ENCODE data around the gene DEPDC5. TPM values are rescaled to one million over a fixed set of nuclear protein-coding genes. Genes with fewer than 3 reads are reported as not detected.

The DEPDC5 gene
- total and polyA plus RNA-seq, 2 of the 8 experiments (the other 6 are each of a cell fraction or from before 2014, with no cell fraction given): 18.3 to 26.5 TPM

DNA sequence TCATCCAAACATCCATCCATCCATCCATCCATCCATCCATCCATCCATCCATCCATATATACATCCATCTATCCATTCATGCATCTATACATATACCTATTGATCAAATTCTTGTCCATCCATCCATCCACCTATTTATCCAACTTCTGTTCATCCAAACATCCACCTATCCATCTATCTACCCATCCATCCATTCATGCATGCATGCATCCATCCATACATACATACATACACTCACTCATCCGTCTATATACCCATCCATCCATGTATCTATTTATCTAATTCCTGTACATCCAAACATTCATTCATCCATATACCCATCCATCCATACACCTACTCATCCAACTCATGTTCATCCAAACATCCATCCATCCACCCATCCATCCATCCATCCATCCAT is 171.2 kb downstream of the DEPDC5 start:
- H3K18ac ChIP-seq (ENCODE audit: extremely low read depth, low read length): no peak overlapping the region
- POLR2A ChIA-PET (ENCODE audit: partially characterized antibody): no interaction called here
- H4K5ac ChIP-seq (ENCODE audit: insufficient read length, low read depth, low read length): no peak overlapping the region
- H3K79me2 ChIP-seq (ENCODE audit: control insufficient read depth in 1 of 2, insufficient read depth in 2 of 2, low read length in 2 of 2): no peaks in the 10 kb centered on the region
- H3K4me2 ChIP-seq (ENCODE audit: insufficient read depth in 1 of 2, low read depth in 2 of 2, low read length in 2 of 2): no peak overlapping the region
- no peaks in the 10 kb centered on the region for H4K20me1 ChIP-seq (replicated peaks in 1 of 2; ENCODE audit: control insufficient read depth in 1 of 2, insufficient read depth in 2 of 2, low read length in 2 of 2)
- peaks cover 5% of the 10 kb centered on the region; the same call in 1 of the 2 replicates for H3K23me2 ChIP-seq (ENCODE audit: low read depth, low read length)
- H2BK20ac ChIP-seq (ENCODE audit: low read length): no peak overlapping the region
- peaks cover 0 to 2% (median 0%) of the 10 kb centered on the region in 4 experiments; a peak in 1 of 7 replicates for H3K4me1 ChIP-seq (replicated peaks in 1 of 4; ENCODE audit: control insufficient read depth in 3 of 4, insufficient read depth in 4 of 4, low read length in 3 of 4)
- no peak overlapping the region for H3K4ac ChIP-seq (replicated peaks; ENCODE audit: insufficient read length, low read depth, low read length)
- H2AFZ ChIP-seq (ENCODE audit: low read length): no peak overlapping the region
- H3K79me1 ChIP-seq (ENCODE audit: low read depth, low read length): no peaks in the 10 kb centered on the region
- H3K14ac ChIP-seq (ENCODE audit: insufficient read length): no peak overlapping the region
- H3K23ac ChIP-seq (ENCODE audit: insufficient read length): no peak overlapping the region
- no peak overlapping the region for H2BK12ac ChIP-seq (ENCODE audit: low read depth, low read length)
- no peak overlapping the region for H4K91ac ChIP-seq (replicated peaks; ENCODE audit: insufficient read length, low read length)
- H3K27me3 ChIP-seq (replicated peaks in 1 of 4; ENCODE audit: control insufficient read depth in 3 of 4, extremely low read depth in 1 of 4, insufficient read depth in 3 of 4, low read length in 3 of 4): no peaks in the 10 kb centered on the region
- WGBS, 2 experiments (ENCODE audit: extremely low coverage in 1 of 2, insufficient coverage in 1 of 2, insufficient read length in 1 of 2, insufficient replicate concordance in 2 of 2, low coverage in 1 of 2, low lambda C conversion rate in 2 of 2, missing lambda C conversion rate in 1 of 2): 74 to 100% methylated on average over 1 of the region's 1 CpG
- H2BK5ac ChIP-seq (ENCODE audit: low read depth, low read length): no peak overlapping the region
- no peak overlapping the region for H4K8ac ChIP-seq (ENCODE audit: extremely low read depth, insufficient read depth, low read length)
- no peak for DNase-seq (ENCODE audit: low read depth in 1 of 2, low spot score in 2 of 2)
- no peak overlapping the region for H3K9ac ChIP-seq (replicated peaks in 1 of 4; ENCODE audit: extremely low read depth in 1 of 4, low read depth in 3 of 4, low read length in 3 of 4)
- no peaks in the 10 kb centered on the region for H3K9me3 ChIP-seq (ENCODE audit: insufficient read depth in 2 of 2, low read depth in 1 of 2, low read length in 1 of 2)
- FAIRE-seq: no peak
- H3K27ac ChIP-seq (ENCODE audit: low read depth, low read length): no peak overlapping the region
- peak overlapping the region; percentile 32 for H3K56ac ChIP-seq (replicated peaks; ENCODE audit: insufficient read length, low read depth, low read length)
- no peak overlapping the region for H3K4me3 ChIP-seq (ENCODE audit: extremely low read depth in 1 of 4, insufficient read depth in 2 of 4, low read depth in 3 of 4, low read length in 4 of 4)
- CTCF ChIA-PET (ENCODE audit: partially characterized antibody): no interaction called here
- H2AK5ac ChIP-seq (ENCODE audit: low read depth, low read length): no peak overlapping the region
- H2BK15ac ChIP-seq (ENCODE audit: low read length): no peak overlapping the region
- H3K36me3 ChIP-seq (ENCODE audit: control insufficient read depth in 2 of 4, insufficient read depth in 4 of 4, low read length in 3 of 4): no peaks in the 10 kb centered on the region
- H2BK120ac ChIP-seq (replicated peaks; ENCODE audit: low read depth, low read length): no peak overlapping the region
- TF ChIP-seq JUND (IDR thresholded peaks at IDR 0.05; ENCODE audit: low read length) (no peak), BCL11A (IDR thresholded peaks at IDR 0.05; ENCODE audit: low read depth in 2 of 2, low read length in 2 of 2) (no peak), NANOG (IDR thresholded peaks at IDR 0.05; ENCODE audit: insufficient read depth, low read depth, low read length, poor library complexity, severe bottlenecking) (no peak), NRF1 (IDR thresholded peaks at IDR 0.05; ENCODE audit: low read depth, low read length) (no peak), BRCA1 (IDR thresholded peaks at IDR 0.05; ENCODE audit: low read depth, low read length) (no peak), FOSL1 (IDR thresholded peaks at IDR 0.05; ENCODE audit: insufficient read depth, low read depth, low read length) (no peak), CHD2 (IDR thresholded peaks at IDR 0.05; ENCODE audit: low read length) (no peak), TCF12 (IDR thresholded peaks at IDR 0.05; ENCODE audit: low read depth, low read length) (no peak), MAFK (IDR thresholded peaks at IDR 0.05; ENCODE audit: low read depth, low read length) (no peak), SIRT6 (IDR thresholded peaks at IDR 0.05; ENCODE audit: low read length) (no peak), GABPA (IDR thresholded peaks at IDR 0.05; ENCODE audit: borderline replicate concordance, insufficient read depth, low read length) (no peak), SAP30 (IDR thresholded peaks at IDR 0.05; ENCODE audit: insufficient read depth, insufficient replicate concordance, low read length) (no peak), TAF7 (optimal IDR thresholded peaks at IDR 0.05; ENCODE audit: borderline replicate concordance, low read depth, low read length) (no peak), SIX5 (IDR thresholded peaks at IDR 0.05; ENCODE audit: low read depth, low read length) (no peak), TAF1 (IDR thresholded peaks at IDR 0.05; ENCODE audit: low read depth, low read length) (no peak)
